Measurements from ENCODE around the gene KLHL40. TPM values are rescaled to one million over a fixed set of nuclear protein-coding genes. Genes with fewer than 3 reads are reported as not detected.

The KLHL40 gene
- total RNA-seq, 3 donors from 2014 or later (not counting 1 experiment from before 2014, with no cell fraction given) = not detected

GRCh38 chr3:42666022-42666421 lies 19.3 kb upstream of the KLHL40 start:
- H3K27me3 ChIP-seq (ENCODE audit: control insufficient read depth, insufficient read depth, low read length) = no peaks in the 10 kb centered on the region
- no peaks in the 10 kb centered on the region for H3K4me1 ChIP-seq (ENCODE audit: control insufficient read depth, insufficient read depth, low read length)
- no peak for ATAC-seq
- no peak for DNase-seq
- no peak overlapping the region for H3K27ac Mint-ChIP-seq
- H3K9me3 Mint-ChIP-seq = no peaks in the 10 kb centered on the region
- TF ChIP-seq CTCF (IDR thresholded peaks at IDR 0.05) = no peak
- 84% methylated on average over 8 of the region's 8 CpGs for WGBS (ENCODE audit: insufficient coverage)
- no peaks in the 10 kb centered on the region for H3K9me3 ChIP-seq (ENCODE audit: control insufficient read depth, insufficient read depth, low read length)
- no peak overlapping the region for H3K4me3 ChIP-seq (ENCODE audit: low read length)
- intact Hi-C loops (cut with micrococcal nuclease) = no loop called here
- H3K36me3 Mint-ChIP-seq = no peaks in the 10 kb centered on the region
- no peaks in the 10 kb centered on the region for H3K36me3 ChIP-seq (ENCODE audit: control insufficient read depth, insufficient read depth, low read length)
- no peak overlapping the region for H3K4me3 Mint-ChIP-seq
- H3K27ac ChIP-seq (ENCODE audit: low read length) = no peak overlapping the region
- no peaks in the 10 kb centered on the region for H3K27me3 Mint-ChIP-seq (ENCODE audit: low read depth in 2 of 2)
- no peaks in the 10 kb centered on the region for H3K4me1 Mint-ChIP-seq

GRCh38 chr3:42666577-42666998 lies 18.7 kb upstream of the KLHL40 start:
- Mint-ChIP-seq H3K4me1 (no peaks in the 10 kb centered on the region), H3K9me3 (no peaks in the 10 kb centered on the region), H3K4me3 (no peak overlapping the region), H3K36me3 (no peaks in the 10 kb centered on the region), H3K27ac (no peak overlapping the region), H3K27me3 (ENCODE audit: low read depth in 2 of 2) (peaks cover 0 to under 1% of the 10 kb centered on the region in 2 donors)
- H3K4me1 ChIP-seq (ENCODE audit: control insufficient read depth, insufficient read depth, low read length) = no peaks in the 10 kb centered on the region
- DNase-seq = no peak
- H3K36me3 ChIP-seq (ENCODE audit: control insufficient read depth, insufficient read depth, low read length) = no peaks in the 10 kb centered on the region
- TF ChIP-seq CTCF (IDR thresholded peaks at IDR 0.05) = no peak
- no peaks in the 10 kb centered on the region for H3K9me3 ChIP-seq (ENCODE audit: control insufficient read depth, insufficient read depth, low read length)
- no peak overlapping the region for H3K4me3 ChIP-seq (ENCODE audit: low read length)
- no peaks in the 10 kb centered on the region for H3K27me3 ChIP-seq (ENCODE audit: control insufficient read depth, insufficient read depth, low read length)
- 80% methylated on average over 4 of the region's 4 CpGs for WGBS (ENCODE audit: insufficient coverage)
- ATAC-seq = no peak
- intact Hi-C loops (cut with micrococcal nuclease) = no loop called here
- no peak overlapping the region for H3K27ac ChIP-seq (ENCODE audit: low read length)

- H3K36me3 ChIP-seq (ENCODE audit: control insufficient read depth, insufficient read depth, low read length) = no peaks in the 10 kb centered on the region
- H3K4me3 ChIP-seq (ENCODE audit: low read length) = no peak overlapping the region
- Mint-ChIP-seq H3K27ac (no peak overlapping the region), H3K36me3 (no peaks in the 10 kb centered on the region), H3K4me1 (no peaks in the 10 kb centered on the region), H3K9me3 (no peaks in the 10 kb centered on the region), H3K4me3 (no peak overlapping the region), H3K27me3 (ENCODE audit: low read depth in 2 of 2) (peaks cover 0 to 3% of the 10 kb centered on the region in 2 donors)
- no peak for TF ChIP-seq CTCF (IDR thresholded peaks at IDR 0.05)
- WGBS (ENCODE audit: insufficient coverage) = 76% methylated on average over 7 of the region's 7 CpGs
- H3K9me3 ChIP-seq (ENCODE audit: control insufficient read depth, insufficient read depth, low read length) = no peaks in the 10 kb centered on the region
- no peaks in the 10 kb centered on the region for H3K4me1 ChIP-seq (ENCODE audit: control insufficient read depth, insufficient read depth, low read length)
- no peak for ATAC-seq
- intact Hi-C loops (cut with micrococcal nuclease) = no loop called here
- no peak for DNase-seq
- H3K27me3 ChIP-seq (ENCODE audit: control insufficient read depth, insufficient read depth, low read length) = no peaks in the 10 kb centered on the region
- no peak overlapping the region for H3K27ac ChIP-seq (ENCODE audit: low read length)
Observed at GRCh38 chr3:42667096-42667522, 18.2 kb upstream of the KLHL40 start.
